GM10248 (cell line): ENCODE results near the gene KCNH5.
"Not testable (repeated sequence)": the region's sequence is repeated elsewhere in the genome, so short reads cannot be mapped to it uniquely, and the experiment has no call there.

ENCODE experiments used
- CTCF ChIA-PET: fragments of 300-600 bp; sonication (Branson Sonifier 250); formaldehyde crosslinking; extraction: SDS; loops from one replicate; lab custom pipeline; 2021; ENCODE audit warnings: antibody characterized with exemption; lab: Yijun Ruan, JAX
- POLR2A ChIA-PET: fragments of 350-650 bp; sonication (Branson Sonifier 250); formaldehyde crosslinking; extraction: SDS; loops from one replicate; lab custom pipeline; 2020; ENCODE audit warnings: antibody characterized with exemption; lab: Yijun Ruan, JAX
- DNase-seq: peaks from one replicate; pipeline ENCODE4 v3.0.0; 2012; ENCODE audit errors: extremely low spot score
- TF ChIP-seq, protein P1 (sequence below): IDR thresholded peaks from 2 replicates; pipeline ENCODE4 v1.5.1; 2012; ENCODE audit warnings: mild to moderate bottlenecking, low read depth; ENCODE audit errors: extremely low read depth, missing control alignments, control extremely low read depth

KCNH5 gene

DNA sequence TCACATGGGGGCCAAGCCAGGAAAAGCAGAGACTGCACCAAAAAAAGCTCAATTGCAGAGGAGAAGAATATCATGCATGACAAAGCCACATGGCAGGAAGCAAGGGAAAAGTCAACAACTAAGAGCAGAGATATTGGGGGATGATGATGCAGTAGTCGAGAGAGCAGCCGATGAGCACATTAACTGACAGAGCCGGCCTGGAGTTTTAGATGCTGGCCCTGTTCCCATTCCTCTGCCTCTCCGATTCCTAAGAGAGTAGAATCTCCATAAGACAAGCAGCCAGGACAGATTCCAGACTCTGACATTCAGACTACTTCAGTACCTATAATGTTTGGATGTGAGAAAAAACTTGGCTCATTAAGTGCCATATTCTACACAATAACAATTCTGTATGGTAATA is 155.9 kb downstream of the KCNH5 start:
- DNase-seq = no peak
- ChIA-PET POLR2A (no interaction called here), CTCF (no interaction called here)
- TF ChIP-seq, protein P1, sequence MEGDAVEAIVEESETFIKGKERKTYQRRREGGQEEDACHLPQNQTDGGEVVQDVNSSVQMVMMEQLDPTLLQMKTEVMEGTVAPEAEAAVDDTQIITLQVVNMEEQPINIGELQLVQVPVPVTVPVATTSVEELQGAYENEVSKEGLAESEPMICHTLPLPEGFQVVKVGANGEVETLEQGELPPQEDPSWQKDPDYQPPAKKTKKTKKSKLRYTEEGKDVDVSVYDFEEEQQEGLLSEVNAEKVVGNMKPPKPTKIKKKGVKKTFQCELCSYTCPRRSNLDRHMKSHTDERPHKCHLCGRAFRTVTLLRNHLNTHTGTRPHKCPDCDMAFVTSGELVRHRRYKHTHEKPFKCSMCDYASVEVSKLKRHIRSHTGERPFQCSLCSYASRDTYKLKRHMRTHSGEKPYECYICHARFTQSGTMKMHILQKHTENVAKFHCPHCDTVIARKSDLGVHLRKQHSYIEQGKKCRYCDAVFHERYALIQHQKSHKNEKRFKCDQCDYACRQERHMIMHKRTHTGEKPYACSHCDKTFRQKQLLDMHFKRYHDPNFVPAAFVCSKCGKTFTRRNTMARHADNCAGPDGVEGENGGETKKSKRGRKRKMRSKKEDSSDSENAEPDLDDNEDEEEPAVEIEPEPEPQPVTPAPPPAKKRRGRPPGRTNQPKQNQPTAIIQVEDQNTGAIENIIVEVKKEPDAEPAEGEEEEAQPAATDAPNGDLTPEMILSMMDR = no peak

DNA sequence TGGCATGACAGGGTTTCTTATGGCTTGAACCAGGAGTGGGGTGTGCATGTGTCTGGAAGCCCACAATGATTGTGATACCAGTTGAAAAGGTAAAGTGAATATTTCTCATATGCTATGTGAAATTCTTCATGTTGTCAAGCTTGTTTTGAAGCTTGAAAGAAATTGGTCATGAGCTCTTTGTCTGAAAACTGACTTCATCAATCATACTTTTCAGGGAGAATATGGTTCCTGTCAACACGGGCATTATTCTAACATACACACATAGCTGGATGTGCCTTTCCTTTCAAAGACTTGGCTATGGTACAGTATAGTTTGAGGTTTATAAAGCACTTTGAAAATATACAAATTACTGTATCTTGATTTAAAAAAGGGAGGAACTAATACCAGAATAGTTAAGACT is 158.8 kb downstream of the KCNH5 start:
- TF ChIP-seq, protein P1 = no peak
- POLR2A ChIA-PET = no interaction called here
- no peak for DNase-seq
- CTCF ChIA-PET = interaction anchor here (1.4 kb wide), 1 partner anchor 74 kb away, joined by 3 read pairs; no protein-coding TSS in a partner anchor

DNA sequence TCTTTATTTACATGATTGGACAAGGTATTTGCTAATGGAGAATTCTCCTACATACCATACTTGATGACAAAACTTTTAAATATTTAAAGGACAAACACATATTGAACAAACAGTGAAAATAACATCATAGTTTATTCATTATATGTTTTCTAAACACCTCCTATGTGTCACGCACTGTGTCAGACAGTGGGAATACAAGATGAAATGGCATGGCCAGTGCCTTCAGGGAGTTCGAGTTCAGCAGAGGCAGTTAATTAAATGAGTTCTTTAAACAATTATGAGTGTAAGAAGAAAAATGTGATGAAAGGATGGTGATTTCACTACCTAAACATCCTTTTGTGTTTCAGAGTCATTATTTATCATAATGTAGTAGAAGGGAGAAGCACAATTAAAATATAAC is 159.8 kb downstream of the KCNH5 start:
- ChIA-PET CTCF (no interaction called here), POLR2A (no interaction called here)
- TF ChIP-seq, protein P1 = no peak
- no peak for DNase-seq

DNA sequence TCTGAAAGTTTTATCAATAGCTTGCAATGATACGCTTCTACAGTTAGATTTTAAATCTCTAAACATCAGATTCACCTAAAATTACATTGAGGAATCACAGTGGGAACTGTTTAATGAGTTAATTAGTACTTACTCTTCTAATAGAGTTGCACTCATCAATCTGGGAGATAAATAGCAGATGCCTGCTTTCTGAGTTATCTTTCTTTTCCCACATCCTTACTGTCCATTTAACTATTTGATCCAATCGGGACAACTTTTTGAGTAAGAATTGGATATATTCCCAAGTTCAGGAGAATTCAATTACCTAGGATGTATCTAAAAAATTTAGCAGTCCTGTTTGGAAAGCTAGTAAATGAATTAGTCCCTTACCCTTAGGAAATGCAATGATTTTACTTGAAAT is 162.3 kb downstream of the KCNH5 start:
- POLR2A ChIA-PET = no interaction called here
- TF ChIP-seq, protein P1 = no peak
- CTCF ChIA-PET = interaction anchor here (2.1 kb wide), 1 partner anchor 10 kb away, joined by 6 read pairs; no protein-coding TSS in a partner anchor
- no peak for DNase-seq

DNA sequence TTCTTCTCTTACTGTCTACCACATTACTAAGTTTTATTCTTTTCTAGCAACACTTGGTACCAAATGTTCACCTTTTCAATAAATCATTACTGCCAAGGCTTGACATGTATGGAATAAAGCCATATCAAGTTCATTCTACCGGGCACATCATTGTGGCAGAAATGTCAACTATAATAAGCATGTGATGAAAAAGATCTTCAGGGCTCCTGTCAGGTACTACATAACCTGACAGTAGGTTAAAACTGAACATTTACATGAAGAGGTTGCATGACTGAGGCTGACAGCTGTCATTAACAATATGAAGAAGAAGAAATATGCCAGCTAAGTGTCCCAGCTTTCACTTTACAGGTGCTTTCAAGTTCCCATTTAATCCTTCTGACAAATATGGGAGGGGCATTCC is 178.9 kb downstream of the KCNH5 start:
- POLR2A ChIA-PET = no interaction called here
- DNase-seq = no peak
- CTCF ChIA-PET = no interaction called here
- TF ChIP-seq, protein P1 = no peak

DNA sequence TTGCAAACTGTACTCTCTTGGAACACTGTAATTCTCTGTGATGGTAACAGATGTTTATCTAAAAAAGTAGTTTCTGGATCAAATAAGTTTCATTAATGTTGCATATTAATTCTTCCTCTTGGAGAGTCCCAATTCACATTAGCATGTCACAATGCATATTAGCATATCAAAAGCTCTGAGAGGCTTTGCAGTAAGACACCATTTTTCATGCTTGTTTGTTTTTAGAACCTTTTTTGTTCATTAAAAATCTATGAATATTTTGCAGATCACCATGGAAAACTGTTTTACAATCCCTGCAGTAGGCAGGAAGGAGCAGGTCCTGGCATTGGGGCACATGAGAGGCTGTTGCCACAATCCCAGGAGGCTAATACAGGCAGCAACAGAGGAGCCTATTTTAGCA is 180.7 kb downstream of the KCNH5 start:
- POLR2A ChIA-PET = no interaction called here
- CTCF ChIA-PET = no interaction called here
- TF ChIP-seq, protein P1 = no peak
- no peak for DNase-seq

DNA sequence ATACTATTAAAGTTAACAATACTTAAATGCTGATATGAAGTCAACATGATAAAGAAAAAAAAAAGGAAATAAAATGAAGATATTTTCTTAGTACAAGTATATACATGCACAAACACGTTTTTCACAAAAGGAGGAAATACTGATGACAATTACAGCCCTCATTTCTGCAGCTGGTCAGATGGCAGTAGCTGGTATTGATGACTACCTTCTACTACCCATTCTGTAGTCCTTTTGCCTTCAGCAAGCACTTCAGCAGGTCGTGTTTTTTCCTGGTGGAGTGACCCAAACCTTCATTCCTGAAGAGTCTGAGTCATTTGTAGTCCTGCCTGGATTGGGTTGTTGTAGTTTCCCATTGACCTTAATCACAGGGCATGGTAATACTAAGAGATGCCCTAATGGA is 187.2 kb downstream of the KCNH5 start:
- POLR2A ChIA-PET, DNase-seq, CTCF ChIA-PET: not testable (repeated sequence)
